ENCODE data around the gene LONRF2. TPM values are rescaled to one million over a fixed set of nuclear protein-coding genes. Genes with fewer than 3 reads are reported as not detected.

The LONRF2 gene
- polyA plus RNA-seq, 2 of the 4 experiments (the other 2 are of a cell fraction), result 4.8 to 17.9 TPM

GRCh38 chr2:100264121-100264520 is 58.2 kb downstream of the LONRF2 start:
- H3K27ac ChIP-seq, result peak overlapping the region in 1 of 2 experiments; percentile 58; a peak in 3 of 6 replicates
- peaks cover 13% of the 10 kb centered on the region; the same call in 1 of the 3 replicates for H3K4me1 ChIP-seq
- no peak for FAIRE-seq
- no peak overlapping the region for H3K4me3 ChIP-seq
- no peak for DNase-seq (ENCODE audit: low read depth in 1 of 2, low spot score in 1 of 2)
- H3K9me3 ChIP-seq, result 0 out of 3 replicates have a peak, but pooled peaks cover 4% of the 10 kb centered on the region
- WGBS (ENCODE audit: missing lambda C conversion rate), result 90% methylated on average over 3 of the region's 8 CpGs
- ChIA-PET POLR2A (interaction anchor here (0.5 to 3.2 kb wide), 2 partner anchors 27 to 785 kb away, joined by 4 to 7 read pairs; no protein-coding TSS in a partner anchor), CTCF (interaction anchor here (1.3 to 9.0 kb wide), 10 partner anchors 11 to 705 kb away, joined by 3 to 188 read pairs (median 44); partner anchors contain the start of gene LONRF2)
- TF ChIP-seq RCOR1 (IDR thresholded peaks at IDR 0.05; ENCODE audit: low read depth, low read length) (no peak), FOXS1 (CRISPR knock-in tag; IDR thresholded peaks at IDR 0.05) (no peak), BCL3 (IDR thresholded peaks at IDR 0.05) (no peak), TFCP2L1 (CRISPR knock-in tag; IDR thresholded peaks at IDR 0.05) (no peak), HOXB5 (CRISPR knock-in tag; IDR thresholded peaks at IDR 0.05) (no peak), FOSB (CRISPR knock-in tag; IDR thresholded peaks at IDR 0.05) (no peak), REST (IDR thresholded peaks at IDR 0.05) (no peak)
- ATAC-seq, result no peak
- H3K4me2 ChIP-seq, result no peak overlapping the region

- Histone ChIP-seq H3K4me3 (no peak overlapping the region), H3K9me3 (0 out of 3 replicates have a peak, but pooled peaks cover 4% of the 10 kb centered on the region), H3K4me2 (no peak overlapping the region; the same call in 2 of the 3 replicates), H3K4me1 (peaks cover 9% of the 10 kb centered on the region; the same call in 1 of the 3 replicates), H3K27ac (peak overlapping the region in 1 of 2 experiments; percentile 62; a peak in 3 of 6 replicates)
- WGBS (ENCODE audit: missing lambda C conversion rate), result 9% methylated on average over 13 of the region's 13 CpGs
- ChIA-PET CTCF (interaction anchor here (0.7 to 9.0 kb wide), 59 partner anchors 8 to 711 kb away, joined by 3 to 188 read pairs (median 5); partner anchors contain the start of genes CHST10 and LONRF2), POLR2A (interaction anchor here (0.9 to 3.2 kb wide), 3 partner anchors 28 to 154 kb away, joined by 3 to 7 read pairs (median 3); partner anchors contain the start of gene CHST10)
- FAIRE-seq (no peak), ATAC-seq (peak; percentile 52 to 82; a peak in 5 of 6 replicates), DNase-seq (ENCODE audit: low read depth in 1 of 2, low spot score in 1 of 2) (peak; percentile 60 to 77)
- TF ChIP-seq GATA3 (IDR thresholded peaks at IDR 0.05; ENCODE audit: borderline replicate concordance), result no peak
- TF ChIP-seq HEYL (CRISPR knock-in tag; IDR thresholded peaks at IDR 0.05), result no peak
- TF ChIP-seq ZSCAN20 (CRISPR knock-in tag; IDR thresholded peaks at IDR 0.05), result no peak
- peak; percentile 92 for TF ChIP-seq SMC3 (IDR thresholded peaks at IDR 0.05)
- no peak for TF ChIP-seq HOXA7 (CRISPR knock-in tag; IDR thresholded peaks at IDR 0.05)
- TF ChIP-seq MAZ (IDR thresholded peaks at IDR 0.05; ENCODE audit: borderline replicate concordance, low read depth, low read length), result no peak
- TF ChIP-seq REST (IDR thresholded peaks at IDR 0.05), result no peak
- TF ChIP-seq NFE2L2 (conservative IDR thresholded peaks at IDR 0.05; ENCODE audit: low read length), result 0 out of 2 replicates have a peak, but pooled peaks have one; percentile 1
- no peak for TF ChIP-seq RNF2 (IDR thresholded peaks at IDR 0.05; ENCODE audit: borderline replicate concordance, low read depth)
- no peak for TF ChIP-seq KDM5A (IDR thresholded peaks at IDR 0.05)
- no peak for TF ChIP-seq POLR2AphosphoS2 (conservative IDR thresholded peaks at IDR 0.05; ENCODE audit: low read length)
- TF ChIP-seq ATOH8 (CRISPR knock-in tag; IDR thresholded peaks at IDR 0.05; ENCODE audit: low read depth), result no peak
- TF ChIP-seq MAFK (IDR thresholded peaks at IDR 0.05; ENCODE audit: partially characterized antibody), result no peak
- peak; percentile 91 for TF ChIP-seq CTCF (IDR thresholded peaks at IDR 0.05)
- no peak for TF ChIP-seq NR3C1 (IDR thresholded peaks at IDR 0.05)
- TF ChIP-seq ZC3H11A (IDR thresholded peaks at IDR 0.05), result no peak
- no peak for TF ChIP-seq TFCP2L1 (CRISPR knock-in tag; IDR thresholded peaks at IDR 0.05)
- peak; percentile 95 to 97 for TF ChIP-seq RAD21 (conservative IDR thresholded peaks at IDR 0.05 in 1 of 2, IDR thresholded peaks at IDR 0.05 in 1 of 2)
Measured at GRCh38 chr2:100262555-100263320, 59.6 kb downstream of the LONRF2 start.
